Measurements from ENCODE around the gene APOBEC2. TPM values are rescaled to one million over a fixed set of nuclear protein-coding genes. Genes with fewer than 3 reads are reported as not detected.

The APOBEC2 gene
- polyA plus RNA-seq, 1 donor (not counting 4 experiments of a cell fraction or from before 2014, with no cell fraction given): 0.05 TPM

DNA sequence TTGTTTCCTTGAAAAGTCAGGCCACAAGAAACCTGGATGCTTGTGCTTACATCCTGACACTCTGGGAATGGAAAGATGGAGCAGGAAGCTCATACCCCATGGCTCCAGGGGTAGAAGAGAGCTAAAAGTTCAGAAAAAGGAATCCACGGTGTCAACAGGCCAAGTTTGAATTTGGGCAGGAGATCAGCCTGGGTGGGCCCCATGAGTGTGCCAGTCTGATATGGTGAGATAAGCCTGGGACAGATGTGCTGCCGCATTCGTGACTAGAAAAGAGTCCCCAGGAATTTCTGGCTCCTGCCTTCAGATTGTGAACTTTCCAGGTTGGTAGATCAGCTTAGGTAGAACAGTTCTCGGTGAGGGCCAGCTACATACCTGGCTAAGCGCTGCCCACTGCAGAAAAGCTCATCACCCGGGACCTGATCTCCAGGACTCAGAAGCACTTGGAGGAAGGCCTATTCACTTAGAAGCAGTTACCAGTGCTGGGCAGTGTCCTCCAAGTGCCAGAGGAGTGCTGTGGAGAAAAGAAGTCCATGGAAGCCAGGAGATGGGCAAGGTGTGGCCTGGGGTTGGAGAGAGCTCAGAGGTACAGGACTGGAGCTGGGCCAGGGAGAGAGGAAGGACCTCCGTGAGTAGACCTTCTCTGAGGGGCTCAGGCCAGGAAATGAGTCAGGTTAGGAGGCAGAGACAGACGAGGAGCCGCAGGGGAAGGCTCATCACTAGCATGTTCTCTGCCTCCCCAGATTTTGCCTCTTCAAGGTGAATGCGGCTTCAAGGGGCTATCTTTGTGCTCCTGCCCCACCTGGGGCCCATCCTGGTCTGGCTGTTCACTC is 10.6 kb upstream of the APOBEC2 start, which contains the start of gene TSPO2:
TSS of gene TSPO2 (plus strand) at position 242 of the 830 bp plus-strand sequence. CDS start at position 761, 519 bp downstream.
- Histone ChIP-seq H3K9me1 (ENCODE audit: control insufficient read depth, extremely low read depth, insufficient read depth, low read length) (no peaks in the 10 kb centered on the region), H3K27ac (ENCODE audit: control insufficient read depth, insufficient read depth, low read length) (no peak within 1 kb of the TSS), H3K9me3 (ENCODE audit: control insufficient read depth, low read depth, low read length) (no peaks in the 10 kb centered on the region), H2AFZ (ENCODE audit: control insufficient read depth, low read length) (no peak within 1 kb of the TSS), H3K9ac (ENCODE audit: control insufficient read depth, extremely low read depth, insufficient read depth, low read length) (no peak within 1 kb of the TSS), H3K79me2 (ENCODE audit: control insufficient read depth, insufficient read depth, low read length) (no peaks in the 10 kb centered on the region), H3K4me2 (ENCODE audit: control insufficient read depth, extremely low read depth, insufficient read depth, low read depth, low read length) (no peak within 1 kb of the TSS), H4K20me1 (ENCODE audit: control insufficient read depth, extremely low read depth, insufficient read depth, low read length) (no peaks in the 10 kb centered on the region), H3K4me3 (ENCODE audit: control insufficient read depth in 2 of 3, extremely low read depth in 1 of 3, insufficient read depth in 2 of 3, low read depth in 1 of 3, low read length in 3 of 3) (no peak within 1 kb of the TSS), H3K36me3 (ENCODE audit: control insufficient read depth in 2 of 2, extremely low read depth in 1 of 2, insufficient read depth in 2 of 2, low read length in 2 of 2) (no peaks in the 10 kb centered on the region), H3K27me3 (ENCODE audit: control insufficient read depth, extremely low read depth, insufficient read depth, low read length) (no peaks in the 10 kb centered on the region), H3K4me1 (ENCODE audit: control insufficient read depth, extremely low read depth, insufficient read depth, low read length) (peaks cover 26% of the 10 kb centered on the region)
- dilution Hi-C loops (cut with MboI; ENCODE audit: extremely low pct_ligation_motif_present, low sequenced_read_pairs): no loop called here
- DNase-seq (ENCODE audit: low read depth, low spot score): no peak
- FAIRE-seq: no peak
- TF ChIP-seq, protein P1, sequence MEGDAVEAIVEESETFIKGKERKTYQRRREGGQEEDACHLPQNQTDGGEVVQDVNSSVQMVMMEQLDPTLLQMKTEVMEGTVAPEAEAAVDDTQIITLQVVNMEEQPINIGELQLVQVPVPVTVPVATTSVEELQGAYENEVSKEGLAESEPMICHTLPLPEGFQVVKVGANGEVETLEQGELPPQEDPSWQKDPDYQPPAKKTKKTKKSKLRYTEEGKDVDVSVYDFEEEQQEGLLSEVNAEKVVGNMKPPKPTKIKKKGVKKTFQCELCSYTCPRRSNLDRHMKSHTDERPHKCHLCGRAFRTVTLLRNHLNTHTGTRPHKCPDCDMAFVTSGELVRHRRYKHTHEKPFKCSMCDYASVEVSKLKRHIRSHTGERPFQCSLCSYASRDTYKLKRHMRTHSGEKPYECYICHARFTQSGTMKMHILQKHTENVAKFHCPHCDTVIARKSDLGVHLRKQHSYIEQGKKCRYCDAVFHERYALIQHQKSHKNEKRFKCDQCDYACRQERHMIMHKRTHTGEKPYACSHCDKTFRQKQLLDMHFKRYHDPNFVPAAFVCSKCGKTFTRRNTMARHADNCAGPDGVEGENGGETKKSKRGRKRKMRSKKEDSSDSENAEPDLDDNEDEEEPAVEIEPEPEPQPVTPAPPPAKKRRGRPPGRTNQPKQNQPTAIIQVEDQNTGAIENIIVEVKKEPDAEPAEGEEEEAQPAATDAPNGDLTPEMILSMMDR (optimal IDR thresholded peaks at IDR 0.05 in 1 of 3, IDR thresholded peaks at IDR 0.05 in 1 of 3, conservative IDR thresholded peaks at IDR 0.05 in 1 of 3; ENCODE audit: extremely low read depth in 1 of 3, insufficient read depth in 2 of 3, low read length in 3 of 3): no peak
- no peak for TF ChIP-seq EZH2 (IDR thresholded peaks at IDR 0.05; ENCODE audit: low read length)

DNA sequence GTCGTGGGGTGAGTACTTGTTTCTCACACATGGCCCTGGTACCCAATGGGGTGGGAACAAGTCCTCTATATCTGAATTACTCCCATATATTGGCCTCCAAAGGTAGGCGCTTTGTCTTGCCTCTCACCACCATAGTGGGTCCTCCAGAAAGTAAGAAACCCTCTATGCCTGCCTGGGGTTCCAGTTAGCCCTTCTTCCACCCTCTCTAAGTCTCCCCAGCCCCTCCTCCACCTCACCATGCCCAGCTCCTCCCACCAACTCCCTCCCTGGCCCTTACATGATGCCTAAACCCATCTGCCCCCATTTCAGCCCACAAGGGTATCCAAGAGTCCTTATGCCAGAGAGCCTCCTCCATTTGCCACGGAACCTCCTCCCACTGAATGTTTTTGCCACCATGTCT is 9.9 kb upstream of the APOBEC2 start:
- Histone ChIP-seq H3K9me3 (ENCODE audit: control insufficient read depth, low read depth, low read length) (no peaks in the 10 kb centered on the region), H3K9ac (ENCODE audit: control insufficient read depth, extremely low read depth, insufficient read depth, low read length) (no peak overlapping the region), H3K27ac (ENCODE audit: control insufficient read depth, insufficient read depth, low read length) (no peak overlapping the region), H2AFZ (ENCODE audit: control insufficient read depth, low read length) (no peak overlapping the region), H4K20me1 (ENCODE audit: control insufficient read depth, extremely low read depth, insufficient read depth, low read length) (no peaks in the 10 kb centered on the region), H3K4me3 (ENCODE audit: control insufficient read depth in 2 of 3, extremely low read depth in 1 of 3, insufficient read depth in 2 of 3, low read depth in 1 of 3, low read length in 3 of 3) (no peak overlapping the region), H3K4me1 (ENCODE audit: control insufficient read depth, extremely low read depth, insufficient read depth, low read length) (peaks cover 22% of the 10 kb centered on the region), H3K4me2 (ENCODE audit: control insufficient read depth, extremely low read depth, insufficient read depth, low read depth, low read length) (no peak overlapping the region), H3K27me3 (ENCODE audit: control insufficient read depth, extremely low read depth, insufficient read depth, low read length) (no peaks in the 10 kb centered on the region), H3K79me2 (ENCODE audit: control insufficient read depth, insufficient read depth, low read length) (no peaks in the 10 kb centered on the region), H3K36me3 (ENCODE audit: control insufficient read depth in 2 of 2, extremely low read depth in 1 of 2, insufficient read depth in 2 of 2, low read length in 2 of 2) (no peaks in the 10 kb centered on the region), H3K9me1 (ENCODE audit: control insufficient read depth, extremely low read depth, insufficient read depth, low read length) (no peaks in the 10 kb centered on the region)
- TF ChIP-seq, protein P1 (optimal IDR thresholded peaks at IDR 0.05 in 1 of 3, IDR thresholded peaks at IDR 0.05 in 1 of 3, conservative IDR thresholded peaks at IDR 0.05 in 1 of 3; ENCODE audit: extremely low read depth in 1 of 3, insufficient read depth in 2 of 3, low read length in 3 of 3): no peak
- no peak for TF ChIP-seq EZH2 (IDR thresholded peaks at IDR 0.05; ENCODE audit: low read length)
- dilution Hi-C loops (cut with MboI; ENCODE audit: extremely low pct_ligation_motif_present, low sequenced_read_pairs): no loop called here
- DNase-seq (ENCODE audit: low read depth, low spot score): no peak
- FAIRE-seq: no peak
